HCT116 (cell line): ENCODE measurements around the gene TMCO4. TPM values are rescaled to one million over a fixed set of nuclear protein-coding genes. Genes with fewer than 3 reads are reported as not detected.

Experiments used
- ATAC-seq: fragments of 200-7000 bp; cut with Tn5 transposase; 2 replicates; pipeline ENCODE4 v1.9.1; 2020; ENCODE audit warnings: mild to moderate bottlenecking, moderate library complexity
- BruUV-seq: library from RNA; stranded (reverse); fragments of 400-500 nt; replicated peaks from 2 replicates; lab custom pipeline; 2021; lab: Mats Ljungman, UMichigan
- CTCF ChIA-PET: fragments of 300-600 bp; sonication (Branson Sonifier 250); formaldehyde crosslinking; loops from one replicate; lab custom pipeline; 2021; ENCODE audit warnings: antibody characterized with exemption; lab: Charles Lee
- POLR2A ChIA-PET: fragments of 300-600, 350-600 bp; sonication (Branson Sonifier 250); formaldehyde crosslinking; loops from one replicate; lab custom pipeline; 2021; ENCODE audit warnings: antibody characterized with exemption; lab: Charles Lee
- RAD21 ChIA-PET, 2 experiments: fragments of 300-600 bp; sonication (Branson Sonifier 250); formaldehyde crosslinking; loops; one replicate each; lab custom pipeline; 2023; ENCODE audit warnings: low total read pairs in 2 of 2; ENCODE audit not compliant: uncharacterized antibody in 2 of 2, unreplicated experiment in 2 of 2, low non-redundant PET in 1 of 2; lab: Charles Lee
- DNase-seq: peaks from one replicate; pipeline ENCODE4 v3.0.0-alpha.2; 2010; ENCODE audit warnings: low read depth, low spot score
- H2AFZ ChIP-seq: fragments of 200-600 bp; shearing (Covaris generic), sonication (generic); 2 replicates; pipeline ENCODE4 v1.6.1; 2017; ENCODE audit warnings: low read depth, mixed run types, mixed read lengths, antibody characterized with exemption, low read length; ENCODE audit not compliant: poor library complexity, severe bottlenecking
- H3K27ac ChIP-seq: 2 replicates; pipeline ENCODE4 v1.5.1; 2012; ENCODE audit warnings: low read depth, low read length
- H3K27me3 ChIP-seq: fragments of 200-600 bp; sonication (generic); 2 replicates; pipeline ENCODE4 v1.6.1; 2016; ENCODE audit warnings: mixed run types, low read length, mixed read lengths; ENCODE audit not compliant: insufficient read depth
- H3K36me3 ChIP-seq, 2 experiments: fragments of 200-500 bp in 1 of 2; fragments of 200-600 bp in 1 of 2; sonication (Bioruptor generic) in 1 of 2; sonication (generic) in 1 of 2; 2 replicates each; pipeline versions ENCODE4 v1.5.1 to v1.6.1; 2014 to 2016; ENCODE audit warnings: low read length in 2 of 2, inconsistent platforms in 1 of 2, mixed read lengths in 1 of 2, mixed run types in 1 of 2; ENCODE audit not compliant: insufficient read depth in 2 of 2, control insufficient read depth in 1 of 2
- H3K4me1 ChIP-seq, 2 experiments: fragments of 200-600 bp in 1 of 2; sonication (generic) in 1 of 2; 2 replicates each; pipeline versions ENCODE4 v1.5.1 to v1.6.1; 2012 to 2017; ENCODE audit warnings: low read length in 2 of 2, inconsistent platforms in 1 of 2, mild to moderate bottlenecking in 1 of 2, mixed read lengths in 1 of 2, mixed run types in 1 of 2, moderate library complexity in 1 of 2; ENCODE audit not compliant: insufficient read depth in 2 of 2, control insufficient read depth in 1 of 2
- H3K4me2 ChIP-seq: fragments of 200-600 bp; sonication (generic); 2 replicates; pipeline ENCODE4 v1.6.1; 2017; ENCODE audit warnings: mixed run types, low read length, mixed read lengths
- H3K4me3 ChIP-seq, 2 experiments: fragments of 200-600 bp in 1 of 2; sonication (generic) in 1 of 2; replicated peaks in 1 of 2; 2 replicates each; pipeline ENCODE4 v1.5.1; 2011 to 2016; ENCODE audit warnings: low read length in 2 of 2, control low read depth in 1 of 2, low read depth in 1 of 2, mild to moderate bottlenecking in 1 of 2, mixed read lengths in 1 of 2, mixed run types in 1 of 2
- H3K79me2 ChIP-seq: fragments of 200-600 bp; sonication (generic); 2 replicates; pipeline ENCODE4 v1.6.1; 2017; ENCODE audit warnings: mild to moderate bottlenecking, mixed run types, low read length, moderate library complexity, mixed read lengths; ENCODE audit not compliant: insufficient read depth
- H3K9ac ChIP-seq: fragments of 200-600 bp; sonication (generic); 2 replicates; pipeline ENCODE4 v1.6.1; 2016; ENCODE audit warnings: low read length, mixed read lengths
- H3K9me2 ChIP-seq: fragments of 200-600 bp; sonication (generic), shearing (Covaris generic); 2 replicates; pipeline ENCODE4 v1.6.1; 2017; ENCODE audit warnings: mixed run types, mild to moderate bottlenecking, moderate library complexity; ENCODE audit not compliant: insufficient read depth
- H3K9me3 ChIP-seq, 2 experiments: fragments of 200-500 bp in 1 of 2; fragments of 200-600 bp in 1 of 2; sonication (Bioruptor generic) in 1 of 2; sonication (generic) in 1 of 2; 2 replicates each; pipeline ENCODE4 v1.6.1; 2014 to 2017; ENCODE audit warnings: low read length in 2 of 2, mixed read lengths in 2 of 2, inconsistent platforms in 1 of 2, low read depth in 1 of 2, mild to moderate bottlenecking in 1 of 2, mixed run types in 1 of 2, moderate library complexity in 1 of 2; ENCODE audit not compliant: control insufficient read depth in 1 of 2, insufficient read depth in 1 of 2
- H4K20me1 ChIP-seq: fragments of 200-600 bp; sonication (generic), shearing (Covaris generic); 2 replicates; pipeline ENCODE4 v1.6.1; 2017; ENCODE audit warnings: mixed run types, mild to moderate bottlenecking, moderate library complexity; ENCODE audit not compliant: insufficient read depth
- ATF3 ChIP-seq: IDR thresholded peaks from 2 replicates; pipeline ENCODE4 v1.6.1; 2012
- CBX3 ChIP-seq: IDR thresholded peaks from 2 replicates; pipeline ENCODE4 v1.6.1; 2012; ENCODE audit warnings: low read depth
- CEBPB ChIP-seq: IDR thresholded peaks from 2 replicates; pipeline ENCODE4 v1.6.1; 2012; ENCODE audit warnings: low read depth
- EGR1 ChIP-seq: IDR thresholded peaks from 2 replicates; pipeline ENCODE4 v1.6.1; 2012; ENCODE audit warnings: low read depth
- EZH2phosphoT487 ChIP-seq: fragments of 200-600 bp; IDR thresholded peaks from 2 replicates; pipeline ENCODE4 v1.6.1; 2018; ENCODE audit warnings: antibody characterized with exemption, borderline replicate concordance
- FOSL1 ChIP-seq: IDR thresholded peaks from 2 replicates; pipeline ENCODE4 v1.6.1; 2012; ENCODE audit warnings: low read depth
- MAX ChIP-seq: IDR thresholded peaks from 2 replicates; pipeline ENCODE4 v1.6.1; 2012
- POLR2A ChIP-seq: IDR thresholded peaks from 2 replicates; pipeline ENCODE4 v1.7.0; 2011; ENCODE audit warnings: borderline replicate concordance; ENCODE audit not compliant: insufficient read depth, insufficient read length; ENCODE audit errors: extremely low read depth
- RAD21 ChIP-seq: IDR thresholded peaks from 2 replicates; pipeline ENCODE4 v1.6.1; 2012; ENCODE audit warnings: low read depth, mild to moderate bottlenecking
- SIN3A ChIP-seq: IDR thresholded peaks from 2 replicates; pipeline ENCODE4 v1.6.1; 2012; ENCODE audit warnings: low read depth
- TCF7L2 ChIP-seq: IDR thresholded peaks from 2 replicates; pipeline ENCODE4 v1.7.0; 2011; ENCODE audit warnings: borderline replicate concordance, inconsistent platforms; ENCODE audit not compliant: insufficient read depth, insufficient read length; ENCODE audit errors: extremely low read depth
- ZFX ChIP-seq: fragments of 450-650 bp; IDR thresholded peaks from 2 replicates; pipeline ENCODE4 v1.6.1; 2017
- ZNF274 ChIP-seq: fragments of 200-500 bp; sonication (Bioruptor generic); IDR thresholded peaks from 2 replicates; pipeline ENCODE4 v1.6.1; 2014; ENCODE audit warnings: mild to moderate bottlenecking, low read depth, low read length, inconsistent platforms
- intact Hi-C: fragments of 100-400 bp; cut with micrococcal nuclease; formaldehyde crosslinking; loops from 2 replicates; pipeline ENCODE4 v1.10.0; 2022
- total RNA-seq: library from RNA; stranded (reverse); gene quantifications from one replicate; pipeline ENCODE4 v1.2.1, GENCODE V29; 2021; ENCODE audit not compliant: unreplicated experiment

The TMCO4 gene
- total RNA-seq, 1 experiment from 2014 or later = 12.7 TPM

- Histone ChIP-seq H2AFZ (no peak overlapping the region), H3K27ac (no peak overlapping the region), H3K9me3 (no peaks in the 10 kb centered on the region), H3K9ac (no peak overlapping the region), H3K27me3 (no peaks in the 10 kb centered on the region), H3K4me1 (peaks cover 24 to 49% of the 10 kb centered on the region in 2 experiments), H3K36me3 (no peaks in the 10 kb centered on the region), H3K4me3 (no peak overlapping the region), H3K79me2 (peaks cover 71% of the 10 kb centered on the region), H4K20me1 (no peaks in the 10 kb centered on the region), H3K4me2 (no peak overlapping the region), H3K9me2 (no peaks in the 10 kb centered on the region)
- DNase-seq (no peak), ATAC-seq (no peak)
- intact Hi-C loops = loop anchor here (5.0 to 10.0 kb wide), 2 partner anchors 213 to 746 kb away; partner anchors contain the start of gene ALDH4A1
- RAD21 ChIA-PET = no interaction called here
- BruUV-seq = no TSS peak
- TF ChIP-seq ATF3 (no peak), RAD21 (no peak), EZH2phosphoT487 (no peak), SIN3A (no peak), EGR1 (no peak), ZFX (no peak), CBX3 (no peak), POLR2A (no peak), FOSL1 (no peak), CEBPB (no peak), ZNF274 (no peak), MAX (no peak), TCF7L2 (no peak)
- CTCF ChIA-PET = interaction anchor here (0.7 to 1.4 kb wide), 11 partner anchors 10 to 1053 kb away, joined by 3 to 7 read pairs (median 3); no protein-coding TSS in a partner anchor
- POLR2A ChIA-PET = no interaction called here
Measured at GRCh38 chr1:19650416-19651140, 149.1 kb downstream of the TMCO4 start.
